ENCODE data around the gene ITGA5. TPM values are rescaled to one million over a fixed set of nuclear protein-coding genes. Genes with fewer than 3 reads are reported as not detected.

ITGA5 gene
- total and polyA plus RNA-seq, 2 of the 13 experiments (the other 11 are each of a cell fraction or from before 2014, with no cell fraction given), result 0.20 to 0.40 TPM

- TF ChIP-seq, protein P1, sequence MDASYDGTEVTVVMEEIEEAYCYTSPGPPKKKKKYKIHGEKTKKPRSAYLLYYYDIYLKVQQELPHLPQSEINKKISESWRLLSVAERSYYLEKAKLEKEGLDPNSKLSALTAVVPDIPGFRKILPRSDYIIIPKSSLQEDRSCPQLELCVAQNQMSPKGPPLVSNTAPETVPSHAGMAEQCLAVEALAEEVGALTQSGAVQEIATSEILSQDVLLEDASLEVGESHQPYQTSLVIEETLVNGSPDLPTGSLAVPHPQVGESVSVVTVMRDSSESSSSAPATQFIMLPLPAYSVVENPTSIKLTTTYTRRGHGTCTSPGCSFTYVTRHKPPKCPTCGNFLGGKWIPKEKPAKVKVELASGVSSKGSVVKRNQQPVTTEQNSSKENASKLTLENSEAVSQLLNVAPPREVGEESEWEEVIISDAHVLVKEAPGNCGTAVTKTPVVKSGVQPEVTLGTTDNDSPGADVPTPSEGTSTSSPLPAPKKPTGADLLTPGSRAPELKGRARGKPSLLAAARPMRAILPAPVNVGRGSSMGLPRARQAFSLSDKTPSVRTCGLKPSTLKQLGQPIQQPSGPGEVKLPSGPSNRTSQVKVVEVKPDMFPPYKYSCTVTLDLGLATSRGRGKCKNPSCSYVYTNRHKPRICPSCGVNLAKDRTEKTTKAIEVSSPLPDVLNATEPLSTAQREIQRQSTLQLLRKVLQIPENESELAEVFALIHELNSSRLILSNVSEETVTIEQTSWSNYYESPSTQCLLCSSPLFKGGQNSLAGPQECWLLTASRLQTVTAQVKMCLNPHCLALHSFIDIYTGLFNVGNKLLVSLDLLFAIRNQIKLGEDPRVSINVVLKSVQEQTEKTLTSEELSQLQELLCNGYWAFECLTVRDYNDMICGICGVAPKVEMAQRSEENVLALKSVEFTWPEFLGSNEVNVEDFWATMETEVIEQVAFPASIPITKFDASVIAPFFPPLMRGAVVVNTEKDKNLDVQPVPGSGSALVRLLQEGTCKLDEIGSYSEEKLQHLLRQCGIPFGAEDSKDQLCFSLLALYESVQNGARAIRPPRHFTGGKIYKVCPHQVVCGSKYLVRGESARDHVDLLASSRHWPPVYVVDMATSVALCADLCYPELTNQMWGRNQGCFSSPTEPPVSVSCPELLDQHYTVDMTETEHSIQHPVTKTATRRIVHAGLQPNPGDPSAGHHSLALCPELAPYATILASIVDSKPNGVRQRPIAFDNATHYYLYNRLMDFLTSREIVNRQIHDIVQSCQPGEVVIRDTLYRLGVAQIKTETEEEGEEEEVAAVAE (CRISPR knock-in tag; IDR thresholded peaks at IDR 0.05; ENCODE audit: borderline replicate concordance), result peak; percentile 99
- TF ChIP-seq SKIL (CRISPR knock-in tag; IDR thresholded peaks at IDR 0.05; ENCODE audit: borderline replicate concordance) (0 out of 2 replicates have a peak, but pooled peaks have one; percentile 5), ZNF784 (CRISPR knock-in tag; IDR thresholded peaks at IDR 0.05; ENCODE audit: borderline replicate concordance) (no peak), KDM2A (CRISPR knock-in tag; IDR thresholded peaks at IDR 0.05; ENCODE audit: borderline replicate concordance, low read depth) (peak; percentile 11; the same call in 1 of the 2 replicates), HIVEP1 (CRISPR knock-in tag; IDR thresholded peaks at IDR 0.05) (peak; percentile 45; the same call in 1 of the 2 replicates), RAD51 (IDR thresholded peaks at IDR 0.05; ENCODE audit: borderline replicate concordance) (no peak), RFXAP (CRISPR knock-in tag; IDR thresholded peaks at IDR 0.05; ENCODE audit: borderline replicate concordance) (peak; percentile 98), POLR2AphosphoS2 (IDR thresholded peaks at IDR 0.05; ENCODE audit: low read depth, low read length) (no peak), HOXA3 (CRISPR knock-in tag; IDR thresholded peaks at IDR 0.05) (peak; percentile 71), KMT2B (CRISPR knock-in tag; IDR thresholded peaks at IDR 0.05) (no peak; the same call in none of the 2 replicates)
- TF ChIP-seq, protein P2, sequence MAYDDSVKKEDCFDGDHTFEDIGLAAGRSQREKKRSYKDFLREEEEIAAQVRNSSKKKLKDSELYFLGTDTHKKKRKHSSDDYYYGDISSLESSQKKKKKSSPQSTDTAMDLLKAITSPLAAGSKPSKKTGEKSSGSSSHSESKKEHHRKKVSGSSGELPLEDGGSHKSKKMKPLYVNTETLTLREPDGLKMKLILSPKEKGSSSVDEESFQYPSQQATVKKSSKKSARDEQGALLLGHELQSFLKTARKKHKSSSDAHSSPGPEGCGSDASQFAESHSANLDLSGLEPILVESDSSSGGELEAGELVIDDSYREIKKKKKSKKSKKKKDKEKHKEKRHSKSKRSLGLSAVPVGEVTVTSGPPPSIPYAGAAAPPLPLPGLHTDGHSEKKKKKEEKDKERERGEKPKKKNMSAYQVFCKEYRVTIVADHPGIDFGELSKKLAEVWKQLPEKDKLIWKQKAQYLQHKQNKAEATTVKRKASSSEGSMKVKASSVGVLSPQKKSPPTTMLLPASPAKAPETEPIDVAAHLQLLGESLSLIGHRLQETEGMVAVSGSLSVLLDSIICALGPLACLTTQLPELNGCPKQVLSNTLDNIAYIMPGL (CRISPR knock-in tag; IDR thresholded peaks at IDR 0.05; ENCODE audit: borderline replicate concordance in 1 of 2, low read depth in 1 of 2), result peak in 1 of 2 experiments; percentile 59; a peak in 2 of 4 replicates
Observed at GRCh38 chr12:54358945-54359761, 59.9 kb downstream of the ITGA5 start (continued).
